GM19395 (cell line): ENCODE measurements around the gene NCKAP1.
"Not testable (repeated sequence)": the region's sequence is repeated elsewhere in the genome, so short reads cannot be mapped to it uniquely, and the experiment has no call there.

ENCODE experiments used
- ATAC-seq: cut with Tn5 transposase; IDR thresholded peaks from one replicate; pipeline ENCODE4 v1.9.1; 2021; ENCODE audit warnings: mild to moderate bottlenecking, moderate library complexity; ENCODE audit not compliant: unreplicated experiment

NCKAP1 gene

GRCh38 chr2:183010112-183010511 lies 28.1 kb downstream of the NCKAP1 start:
- ATAC-seq: no peak

- no peak for ATAC-seq
Measured at GRCh38 chr2:183009249-183009899, 28.9 kb downstream of the NCKAP1 start.

GRCh38 chr2:183001948-183002347 lies 36.3 kb downstream of the NCKAP1 start:
- ATAC-seq: no peak

GRCh38 chr2:183000846-183001245 lies 37.4 kb downstream of the NCKAP1 start:
- no peak for ATAC-seq

- no peak for ATAC-seq
Measured at GRCh38 chr2:182999348-183000028, 38.8 kb downstream of the NCKAP1 start.

GRCh38 chr2:182994228-182994912 lies 43.9 kb downstream of the NCKAP1 start:
- no peak for ATAC-seq

GRCh38 chr2:182982941-182983340 lies 55.3 kb downstream of the NCKAP1 start:
- ATAC-seq: no peak

GRCh38 chr2:182981475-182981874 lies 56.8 kb downstream of the NCKAP1 start:
- not testable (repeated sequence) for ATAC-seq

GRCh38 chr2:182980652-182981051 lies 57.6 kb downstream of the NCKAP1 start:
- no peak for ATAC-seq

- ATAC-seq: peak; percentile 86
Measured at GRCh38 chr2:182980115-182980514, 58.1 kb downstream of the NCKAP1 start.

- peak; percentile 64 for ATAC-seq
Measured at GRCh38 chr2:182977463-182977862, 60.8 kb downstream of the NCKAP1 start.

- no peak for ATAC-seq
Measured at GRCh38 chr2:182973441-182974352, 64.6 kb downstream of the NCKAP1 start.

- no peak for ATAC-seq
Measured at GRCh38 chr2:182972548-182972942, 65.7 kb downstream of the NCKAP1 start.

- ATAC-seq: peak; percentile 65
Measured at GRCh38 chr2:182971820-182972547, 66.3 kb downstream of the NCKAP1 start.

GRCh38 chr2:182970486-182970885 lies 67.8 kb downstream of the NCKAP1 start:
- ATAC-seq: no peak

- ATAC-seq: no peak
Measured at GRCh38 chr2:182968493-182968892, 69.8 kb downstream of the NCKAP1 start.

GRCh38 chr2:182966356-182966755 lies 71.9 kb downstream of the NCKAP1 start:
- not testable (repeated sequence) for ATAC-seq

GRCh38 chr2:182962641-182963040 lies 75.6 kb downstream of the NCKAP1 start:
- ATAC-seq: no peak

- not testable (repeated sequence) for ATAC-seq
Measured at GRCh38 chr2:182960869-182961268, 77.4 kb downstream of the NCKAP1 start.

GRCh38 chr2:182954789-182955188 lies 83.5 kb downstream of the NCKAP1 start:
- no peak for ATAC-seq
